Measurements from ENCODE around the gene KIFC1. TPM values are rescaled to one million over a fixed set of nuclear protein-coding genes. Genes with fewer than 3 reads are reported as not detected.

KIFC1 gene
- total and polyA plus RNA-seq, 2 of the 4 experiments (the other 2 are of a cell fraction): 33.9 to 40.6 TPM

GRCh38 chr6:33458676-33459075, 67.1 kb downstream of the KIFC1 start:
- no peak for DNase-seq
- Histone ChIP-seq H4K8ac (ENCODE audit: low read depth in 2 of 2, low read length in 2 of 2) (no peak overlapping the region), H2AK5ac (ENCODE audit: low read depth, low read length) (no peak overlapping the region), H2BK15ac (ENCODE audit: low read depth, low read length) (no peak overlapping the region), H3K4me1 (ENCODE audit: control insufficient read depth, insufficient read depth, low read length) (peaks cover 4% of the 10 kb centered on the region; the same call in 1 of the 2 replicates), H2BK5ac (ENCODE audit: low read depth, low read length, poor library complexity, severe bottlenecking) (no peak overlapping the region), H3K9me1 (ENCODE audit: insufficient read depth, low read length) (peaks cover 3% of the 10 kb centered on the region; the same call in 1 of the 2 replicates), H3K9ac (ENCODE audit: low read depth, low read length) (no peak overlapping the region), H4K91ac (ENCODE audit: insufficient read depth, low read depth, low read length) (no peak overlapping the region), H2AFZ (replicated peaks; ENCODE audit: low read length, poor library complexity) (no peak overlapping the region), H3K4me3 (ENCODE audit: insufficient read depth, low read depth, low read length) (no peak overlapping the region), H3K18ac (ENCODE audit: low read depth, low read length) (no peak overlapping the region), H3K9me3 (ENCODE audit: control insufficient read depth, insufficient read depth, low read length) (no peaks in the 10 kb centered on the region), H3K27me3 (ENCODE audit: control insufficient read depth, insufficient read depth, low read length) (peaks cover 3% of the 10 kb centered on the region), H3K36me3 (ENCODE audit: control insufficient read depth, insufficient read depth, low read length) (peaks cover 7% of the 10 kb centered on the region; the same call in 1 of the 2 replicates), H2BK120ac (ENCODE audit: low read depth, low read length) (no peak overlapping the region), H3K4me2 (ENCODE audit: low read depth, low read length) (no peak overlapping the region), H3K4ac (ENCODE audit: low read depth, low read length) (no peak overlapping the region), H3K79me1 (ENCODE audit: low read depth in 1 of 2, low read length in 2 of 2) (peaks cover 18 to 31% of the 10 kb centered on the region in 2 experiments; a peak in 3 of 4 replicates), H4K5ac (ENCODE audit: low read depth, low read length) (no peak overlapping the region), H3K14ac (replicated peaks; ENCODE audit: low read depth, low read length) (no peak overlapping the region), H3K27ac (ENCODE audit: insufficient read depth, low read length) (no peak overlapping the region), H2BK20ac (ENCODE audit: low read depth, low read length) (no peak overlapping the region), H3K56ac (ENCODE audit: extremely low read depth, insufficient read depth, low read length) (no peak overlapping the region), H4K20me1 (ENCODE audit: insufficient read depth, low read length) (no peaks in the 10 kb centered on the region), H2AK9ac (replicated peaks; ENCODE audit: low read depth, low read length, poor library complexity) (no peak overlapping the region), H3K23ac (ENCODE audit: low read depth, low read length) (no peak overlapping the region)
- ChIA-PET POLR2A (ENCODE audit: unreplicated experiment) (no interaction called here), CTCF (no interaction called here)
- in situ Hi-C loops (cut with MboI; ENCODE audit: low sequenced_read_pairs) (loop anchor here (10.0 kb wide), 1 partner anchor 246 kb away; no protein-coding TSS in a partner anchor), intact Hi-C loops (cut with micrococcal nuclease) (loop anchor here (10.0 kb wide), 1 partner anchor 216 kb away; no protein-coding TSS in a partner anchor), dilution Hi-C loops (cut with HindIII; ENCODE audit: low sequenced_read_pairs, unreplicated experiment) (no loop called here)
- ATAC-seq (ENCODE audit: low read depth): no peak
- 80% methylated on average over 1 of the region's 3 CpGs; no CpG with 5 or more reads in 1 of the 2 experiments for WGBS, 2 experiments (ENCODE audit: extremely low coverage in 2 of 2, insufficient read length in 1 of 2)
- TF ChIP-seq MAZ (IDR thresholded peaks at IDR 0.05; ENCODE audit: borderline replicate concordance, low read depth, low read length) (no peak), MXI1 (IDR thresholded peaks at IDR 0.05; ENCODE audit: borderline replicate concordance, low read depth, low read length) (no peak), CEBPB (IDR thresholded peaks at IDR 0.05; ENCODE audit: low read depth, low read length) (no peak), ELK1 (IDR thresholded peaks at IDR 0.05; ENCODE audit: borderline replicate concordance, low read depth, low read length) (no peak), MAFK (IDR thresholded peaks at IDR 0.05; ENCODE audit: low read depth, low read length) (no peak), BHLHE40 (IDR thresholded peaks at IDR 0.05; ENCODE audit: low read depth, low read length) (no peak), NFE2L2 (IDR thresholded peaks at IDR 0.05; ENCODE audit: low read depth, low read length) (no peak), RAD21 (IDR thresholded peaks at IDR 0.05; ENCODE audit: low read length) (no peak), SMC3 (IDR thresholded peaks at IDR 0.05; ENCODE audit: low read depth, low read length) (no peak), POLR2A (IDR thresholded peaks at IDR 0.05; ENCODE audit: low read depth, low read length) (no peak), FOS (IDR thresholded peaks at IDR 0.05; ENCODE audit: low read depth, low read length) (no peak), RCOR1 (IDR thresholded peaks at IDR 0.05; ENCODE audit: insufficient replicate concordance, low read length) (no peak), RFX5 (IDR thresholded peaks at IDR 0.05; ENCODE audit: low read depth, low read length) (no peak), CHD1 (IDR thresholded peaks at IDR 0.05; ENCODE audit: low read depth, low read length) (no peak), CTCF (conservative IDR thresholded peaks at IDR 0.05; ENCODE audit: low read depth, low read length) (no peak), USF2 (IDR thresholded peaks at IDR 0.05; ENCODE audit: low read depth, low read length) (no peak)
- BruUV-seq (replicated peaks): no TSS peak
